Hepatocyte (in vitro differentiated cells): ENCODE measurements around the gene IL1RAPL1.

Source experiments
- CTCF ChIP-seq: fragments of 200-600 bp; sonication (generic); IDR thresholded peaks from 2 replicates; pipeline ENCODE4 v1.5.1; 2016; ENCODE audit warnings: antibody characterized with exemption, mild to moderate bottlenecking; ENCODE audit not compliant: poor library complexity
- EZH2 ChIP-seq: fragments of 200-600 bp; sonication (generic); IDR thresholded peaks from 2 replicates; pipeline ENCODE4 v1.6.1; 2016; ENCODE audit warnings: antibody characterized with exemption, mild to moderate bottlenecking, borderline replicate concordance
- EZH2phosphoT487 ChIP-seq: fragments of 200-600 bp; sonication (generic); IDR thresholded peaks from one replicate; pipeline ENCODE4 v1.6.1; 2018; ENCODE audit warnings: antibody characterized with exemption, mild to moderate bottlenecking, low read depth, moderate library complexity; ENCODE audit not compliant: unreplicated experiment, severe bottlenecking

- TF ChIP-seq CTCF (no peak), EZH2 (no peak), EZH2phosphoT487 (no peak)
These were observed 1102.8 kb downstream of the IL1RAPL1 start for GRCh38 chrX:29690061-29690460.
